SK-N-MC (cell line): ENCODE measurements around the gene COTL1.

Experiments
- EZH2 ChIP-seq: fragments of 200-600 bp; sonication (generic); IDR thresholded peaks from one replicate; pipeline ENCODE4 v1.6.1; 2017; ENCODE audit warnings: antibody characterized with exemption
- FOXP2 ChIP-seq: optimal IDR thresholded peaks from 2 replicates; pipeline ENCODE3; 2011; ENCODE audit warnings: mild to moderate bottlenecking, moderate library complexity; ENCODE audit not compliant: insufficient read depth; ENCODE audit errors: extremely low read length, control extremely low read depth
- POLR2AphosphoS5 ChIP-seq: IDR thresholded peaks from 2 replicates; pipeline ENCODE4 v1.6.1; 2012; ENCODE audit warnings: mild to moderate bottlenecking, low read depth, low read length, borderline replicate concordance

DNA sequence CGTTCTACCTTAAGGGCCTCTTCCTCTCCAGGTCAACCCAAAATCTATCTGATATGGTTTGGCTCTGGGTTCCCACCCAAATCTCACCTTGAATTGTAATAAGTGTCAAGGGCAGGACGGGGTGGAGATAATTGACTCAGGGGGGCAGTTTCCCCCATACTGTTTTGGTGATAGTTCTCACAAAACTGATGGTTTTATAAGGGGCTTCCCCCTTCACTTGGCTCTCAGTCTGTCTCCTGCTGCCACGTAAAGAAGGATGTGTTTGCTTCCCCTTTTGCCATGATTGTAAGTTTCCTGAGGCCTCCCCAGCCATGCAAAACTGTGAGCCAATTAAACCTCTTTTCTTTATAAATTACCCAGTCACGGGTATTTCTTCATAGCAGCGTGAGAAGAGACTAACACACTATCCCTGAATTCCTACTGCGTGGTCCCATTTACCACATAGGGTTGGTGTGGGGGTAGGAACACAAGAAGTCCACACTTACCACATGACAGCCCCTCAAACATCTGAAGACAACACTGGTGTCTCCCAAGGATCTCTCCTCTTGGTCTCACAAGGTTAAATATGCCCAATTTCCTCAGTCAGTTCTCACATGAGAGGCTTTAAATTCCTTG lies 8.2 kb downstream of the COTL1 start:
- no peak for TF ChIP-seq EZH2
- no peak for TF ChIP-seq POLR2AphosphoS5
- TF ChIP-seq FOXP2: no peak
